ENCODE data around the gene NBAS.

DNA sequence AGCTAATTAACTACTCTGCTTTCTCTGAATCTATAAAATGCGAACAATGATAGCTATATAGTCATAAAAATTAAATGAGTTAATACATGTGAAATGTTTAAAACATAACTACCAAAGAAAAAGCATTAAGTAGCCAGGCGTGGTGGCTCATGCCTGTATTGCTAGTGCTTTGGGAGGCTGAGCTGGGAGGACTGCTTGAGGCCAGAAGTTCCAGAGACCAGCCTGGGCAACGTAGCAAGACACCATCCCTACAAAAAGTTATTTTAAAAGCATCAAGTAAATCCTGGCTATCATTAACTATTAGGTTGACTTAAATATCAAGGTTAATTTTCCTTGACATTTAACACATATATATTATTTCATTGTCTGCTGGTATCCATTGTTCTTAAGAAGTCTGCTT is 152.4 kb downstream of the NBAS start:
- no peak for TF ChIP-seq POLR2AphosphoS5 (IDR thresholded peaks at IDR 0.05; ENCODE audit: borderline replicate concordance, low read depth, low read length)
- TF ChIP-seq EZH2 (IDR thresholded peaks at IDR 0.05): no peak
- no peak for TF ChIP-seq FOXP2 (optimal IDR thresholded peaks at IDR 0.05; ENCODE audit: control extremely low read depth, extremely low read length, insufficient read depth)

Measured in SK-N-MC (cell line).